Frontal cortex (tissue), 4 donors: ENCODE measurements around the gene ZNF136. TPM values are rescaled to one million over a fixed set of nuclear protein-coding genes. Genes with fewer than 3 reads are reported as not detected.

Source experiments
- DNase-seq, 2 donors: peaks; one replicate each; pipeline ENCODE4 v3.0.0; 2012; ENCODE audit warnings: low spot score in 2 of 2
- FAIRE-seq: peaks from 2 replicates; lab custom pipeline; 2012; peaks lifted over from hg19 to GRCh38; lab: Jason Lieb, UNC
- total RNA-seq: library from RNA; depleted of rRNA; stranded (reverse); fragments of >200 nt; gene quantifications from one replicate; pipeline ENCODE4 v1.2.3, GENCODE V29; 2014
- donor health status: control.
- donor health status: control.
- donor health status: control.

ZNF136 gene
- total RNA-seq, result 25.7 TPM

DNA sequence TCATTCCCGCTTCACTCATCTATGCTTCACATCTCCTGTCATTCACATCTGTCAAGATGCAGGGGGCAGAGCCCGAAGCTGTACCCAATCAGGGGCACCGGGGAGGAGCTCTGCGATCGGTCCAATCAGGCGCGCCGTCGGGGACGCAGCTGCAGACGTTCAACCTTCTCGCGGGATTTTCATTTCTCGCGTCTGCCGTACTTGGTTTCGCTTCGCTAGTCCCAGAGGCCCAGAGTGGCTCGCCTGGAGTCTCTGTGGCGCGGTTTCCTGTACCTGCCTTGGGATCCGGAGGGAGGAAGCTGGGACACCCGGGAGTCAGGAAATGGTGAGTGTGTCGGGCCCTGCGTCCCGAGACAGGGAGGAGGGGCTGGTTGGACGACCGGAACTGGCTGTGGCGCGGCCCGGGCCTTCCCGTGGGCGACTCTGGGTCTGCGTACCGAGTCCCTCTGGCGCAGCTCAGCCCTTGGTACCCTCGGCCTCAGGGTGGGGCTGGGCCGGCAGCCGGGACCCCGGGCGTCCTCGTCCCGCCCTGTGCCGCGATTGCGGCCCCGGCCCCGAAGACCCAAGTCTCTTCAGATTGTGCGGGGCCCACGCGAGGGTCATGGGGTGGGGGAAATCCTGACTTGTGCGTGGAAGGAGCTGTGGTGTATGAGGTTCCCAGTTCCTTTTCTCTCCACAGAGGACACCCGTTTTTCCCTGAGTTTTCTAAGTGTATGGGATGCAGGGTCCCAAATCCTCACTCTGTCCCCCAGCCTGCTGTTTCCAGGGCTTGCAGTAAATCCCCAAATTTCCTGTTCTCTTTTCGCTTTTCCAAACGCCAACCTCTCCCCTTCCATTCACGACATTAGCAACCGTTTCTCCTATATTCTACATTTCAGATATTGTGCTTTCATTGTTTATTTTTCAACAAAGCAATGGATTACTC lies at the start of gene ZNF136:
Gene ZNF136, plus strand, starts transcription at position 215 of the 925 bp plus-strand sequence. Its CDS starts 108 bp downstream, at position 323.
- peak; percentile 92 to 98 for DNase-seq
- no peak for FAIRE-seq

DNA sequence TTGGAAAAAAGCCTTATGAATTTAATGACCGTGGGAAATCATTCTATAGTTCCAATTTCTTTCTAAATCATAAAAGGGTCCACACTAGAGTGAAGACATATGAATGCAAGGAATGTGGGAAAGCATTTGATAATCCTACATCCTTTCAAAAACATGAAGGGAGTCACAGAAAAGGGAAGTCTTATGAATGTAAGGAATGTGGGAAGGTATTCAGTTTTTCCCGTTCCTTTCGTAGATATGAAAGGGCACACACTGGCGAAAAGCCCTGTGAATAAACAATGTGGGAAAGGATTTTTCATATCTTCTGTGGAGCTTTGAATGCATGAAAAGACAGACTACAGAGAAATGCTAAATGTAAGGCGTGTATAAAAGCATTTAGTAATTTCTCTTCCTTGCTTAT lies 49.8 kb upstream of the ZNF136 start:
- DNase-seq, result no peak
- FAIRE-seq, result no peak

DNA sequence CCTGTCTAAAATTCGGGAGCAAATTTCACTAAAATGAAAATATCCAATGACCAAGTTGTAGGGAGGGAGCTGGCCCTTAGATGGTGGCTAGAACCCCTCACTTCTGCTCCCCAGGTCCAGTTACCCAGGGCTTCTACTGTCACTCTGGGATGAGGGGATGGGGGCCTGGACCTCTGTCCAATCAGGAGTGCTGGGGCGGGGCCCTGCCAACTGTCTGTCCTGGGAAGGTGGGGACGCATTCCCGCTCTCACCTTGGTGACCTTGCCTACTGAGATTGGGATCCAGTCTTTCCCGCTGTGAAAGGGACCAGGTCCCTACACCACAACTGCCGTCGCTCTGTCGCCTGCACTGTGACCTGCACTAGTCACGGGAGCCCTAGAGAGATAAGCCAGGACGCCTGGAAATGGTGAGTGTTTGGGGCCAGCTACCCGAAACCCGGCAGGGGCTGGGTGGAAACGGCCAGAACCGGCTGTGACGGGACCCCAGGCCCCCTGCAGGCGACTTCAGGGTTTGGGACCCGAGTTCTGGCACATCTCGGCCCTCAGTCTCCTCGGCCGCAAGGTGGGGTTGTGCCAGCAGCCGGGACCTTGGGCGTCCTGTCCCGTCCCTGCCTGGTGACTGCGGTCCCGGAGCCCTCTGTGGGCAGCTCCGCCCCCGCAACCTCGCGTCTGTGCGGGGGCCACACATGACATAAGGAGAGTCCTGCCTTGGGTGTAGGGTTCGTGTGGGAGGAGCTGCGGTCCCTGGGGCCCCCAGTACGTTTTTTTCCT lies 45.5 kb upstream of the ZNF136 start:
- FAIRE-seq (no peak), DNase-seq (no peak)

DNA sequence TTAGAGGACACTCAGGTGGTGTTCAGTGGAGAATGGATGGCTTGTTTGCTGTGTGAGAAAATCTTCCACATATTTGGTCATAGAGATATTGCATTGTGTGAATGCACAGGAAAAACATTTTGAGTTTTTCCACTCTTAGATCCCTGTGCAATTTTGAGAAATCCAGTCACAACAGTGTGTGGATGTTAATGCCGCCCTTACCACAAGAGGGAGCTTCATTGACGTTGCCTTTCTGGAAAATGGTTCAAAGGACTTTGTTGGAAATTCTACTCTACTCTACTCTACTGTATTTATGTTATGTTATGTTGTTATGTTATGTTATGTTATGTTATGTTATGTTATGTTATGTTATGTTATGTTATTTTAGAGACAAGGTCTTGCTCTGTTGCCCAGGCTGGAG lies 36.2 kb upstream of the ZNF136 start:
- no peak for DNase-seq
- FAIRE-seq, result peak; percentile 87

DNA sequence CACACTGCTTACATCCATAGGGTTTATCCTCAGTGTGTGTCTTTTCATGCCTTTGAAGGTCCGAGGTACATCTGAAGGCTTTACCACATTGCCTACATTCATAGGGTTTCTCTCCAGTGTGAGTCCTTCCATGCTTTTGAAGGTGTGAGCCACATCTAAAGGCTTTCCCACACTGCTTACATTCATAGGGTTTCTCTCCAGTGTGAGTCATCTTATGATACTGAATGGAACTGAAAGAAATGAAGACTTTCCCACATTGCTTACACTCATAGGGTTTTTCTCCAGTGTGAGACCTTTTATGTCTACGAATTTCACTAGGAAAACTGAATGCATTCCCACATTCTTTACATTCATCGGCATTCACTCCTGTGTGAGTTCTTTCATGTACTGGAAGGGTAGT lies 29.8 kb upstream of the ZNF136 start:
- DNase-seq, result no peak
- FAIRE-seq, result no peak

DNA sequence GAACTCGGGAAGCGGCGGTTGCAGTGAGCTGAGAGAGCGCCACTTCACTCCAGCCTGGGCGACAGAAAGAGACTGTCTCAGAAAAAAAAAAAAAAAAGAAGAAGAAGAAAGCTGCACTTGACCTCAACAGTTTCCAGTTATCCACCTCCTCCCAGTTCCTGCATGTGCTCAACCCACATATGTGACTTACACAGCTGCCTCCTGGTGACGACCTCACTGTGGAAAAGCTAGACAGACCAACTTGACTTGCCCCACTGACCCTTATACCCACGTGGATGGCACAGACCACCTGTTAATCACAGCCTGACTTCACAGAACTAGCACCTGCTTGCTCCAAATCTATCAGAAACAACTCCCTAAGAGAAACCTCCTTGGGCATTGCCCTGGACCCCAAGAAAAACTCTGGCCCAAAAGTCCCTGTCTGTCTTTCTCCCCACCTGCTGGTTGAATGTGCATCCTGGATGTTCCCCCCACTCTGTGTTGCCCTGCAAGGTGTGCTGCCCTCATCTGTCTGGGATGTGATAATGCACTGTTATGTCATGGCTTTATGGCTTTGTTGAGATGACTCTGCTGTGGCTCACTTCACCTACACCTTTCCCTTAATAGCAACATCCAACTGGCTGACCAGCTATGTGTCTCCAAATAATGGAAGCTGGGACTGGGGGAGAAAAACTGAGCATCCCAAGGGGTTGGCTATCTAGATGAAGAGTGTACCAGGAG lies 25.5 kb upstream of the ZNF136 start:
- no peak for FAIRE-seq

DNA sequence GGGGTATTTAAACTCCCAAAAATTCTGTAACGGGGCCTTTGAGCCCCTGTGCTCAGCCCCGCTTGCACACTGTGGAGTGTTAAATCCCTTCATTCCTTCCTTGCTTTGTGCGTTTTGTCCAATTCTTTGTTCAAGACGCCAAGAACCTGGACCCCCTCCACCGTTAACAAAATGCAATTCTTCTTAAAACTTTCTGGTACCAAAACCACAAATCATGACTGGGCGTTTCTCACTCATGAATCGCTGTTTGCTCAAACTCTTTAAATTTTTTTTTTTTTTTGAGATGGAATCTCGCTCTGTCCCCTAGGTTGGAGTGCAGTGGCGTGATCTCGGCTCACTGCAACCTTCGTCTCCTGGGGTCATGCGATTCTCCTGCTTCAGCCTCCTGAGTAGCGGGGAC lies 23.6 kb upstream of the ZNF136 start:
- no peak for DNase-seq
- no peak for FAIRE-seq

More for the DNA sequence above, 25.5 kb upstream of the ZNF136 start:
- DNase-seq, result no peak

DNA sequence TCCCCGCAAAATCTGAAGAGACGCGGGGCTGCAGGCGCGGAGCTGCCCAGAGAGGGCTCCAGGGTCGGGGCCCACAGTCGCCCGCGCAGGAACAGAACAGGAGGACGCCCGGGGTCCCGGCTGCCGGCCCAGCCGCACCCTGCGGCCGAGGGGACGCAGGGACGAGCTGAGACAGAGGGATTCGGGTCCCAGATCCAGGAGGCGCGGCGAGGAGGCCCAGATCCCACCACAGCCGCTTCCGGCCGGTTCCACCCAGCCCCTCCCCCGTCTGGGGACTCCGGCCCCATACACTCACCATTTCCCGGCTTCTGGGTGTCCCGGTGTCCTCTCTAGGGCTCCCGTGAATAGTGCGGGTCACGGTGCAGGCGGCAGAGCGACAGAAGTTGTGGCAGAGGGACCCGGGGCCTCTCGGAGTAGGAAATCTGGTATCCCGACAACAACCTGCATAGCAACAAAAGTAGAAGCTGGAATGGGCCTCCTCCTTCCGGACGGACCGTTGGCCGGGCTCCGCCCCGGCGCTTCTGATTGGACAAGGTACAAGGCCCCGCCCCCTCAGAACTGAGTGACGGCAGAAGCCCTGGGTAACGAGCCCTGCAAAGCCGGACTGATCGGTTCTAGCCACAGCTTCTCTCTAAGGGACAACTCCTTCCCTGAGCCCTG lies 22.9 kb upstream of the ZNF136 start, which contains the start of gene ZNF20:
Gene ZNF20, minus strand, starts transcription at position 466 of the 660 bp plus-strand sequence. Its CDS starts 168 bp downstream, at position 298.
- DNase-seq (peak; percentile 95 to 97), FAIRE-seq (peak; percentile 34)

DNA sequence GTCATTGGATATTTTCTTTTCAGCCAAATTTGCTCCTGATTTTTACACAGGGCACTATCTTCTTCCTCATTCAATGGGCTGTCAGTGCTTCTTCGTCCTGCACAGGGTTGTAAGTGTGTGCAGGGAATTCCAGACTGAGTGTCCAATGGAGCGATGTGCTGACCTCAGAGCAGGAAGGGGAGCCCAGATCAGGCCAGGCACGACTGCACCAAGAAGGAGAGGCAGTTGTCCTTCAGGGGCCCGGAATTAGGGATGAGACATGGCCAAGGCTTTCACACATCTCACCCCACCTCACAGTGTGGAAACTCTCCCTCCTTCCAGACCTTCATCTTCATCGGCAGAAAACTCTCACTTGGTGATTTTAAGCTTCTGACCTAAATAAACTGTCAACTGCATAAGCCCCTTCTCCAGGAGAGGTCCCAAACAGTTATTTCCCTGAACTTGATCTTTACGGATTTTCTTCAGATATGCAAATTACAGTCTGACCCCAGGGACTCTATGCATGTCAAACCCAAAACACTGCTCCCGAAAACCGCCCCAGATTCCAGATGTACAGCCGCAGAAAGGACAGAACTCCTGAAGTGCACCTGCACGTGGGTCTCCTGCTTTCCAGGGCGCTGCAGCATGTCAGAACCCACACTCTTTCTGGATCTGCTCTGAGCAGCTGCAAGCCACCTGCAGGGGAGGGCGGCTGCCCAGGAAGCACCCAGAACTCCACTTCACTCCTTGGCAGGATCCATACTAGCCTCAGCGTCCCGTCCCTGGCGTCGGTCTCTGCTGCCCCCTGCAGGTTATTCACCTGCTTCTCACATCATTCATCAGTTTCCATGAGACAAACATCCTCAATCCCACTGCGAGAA lies 22.1 kb upstream of the ZNF136 start:
- FAIRE-seq (no peak), DNase-seq (peak; percentile 68 to 77)

DNA sequence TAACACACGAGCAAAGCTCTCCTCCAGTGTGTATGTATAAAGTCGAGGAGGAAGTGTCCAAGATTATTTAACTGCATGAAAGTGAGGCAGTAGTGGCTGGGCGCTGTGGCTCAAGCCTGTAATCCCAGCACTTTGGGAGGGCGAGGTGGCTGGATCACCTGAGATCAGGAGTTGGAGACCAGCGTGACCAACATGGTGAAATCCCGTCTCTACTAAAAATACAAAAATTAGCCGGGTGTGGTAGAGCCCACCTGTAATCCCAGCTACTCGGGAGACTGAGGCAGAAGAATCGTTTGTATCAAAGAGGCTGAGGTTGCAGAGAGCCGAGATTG lies 21.5 kb upstream of the ZNF136 start:
- no peak for FAIRE-seq
- no peak for DNase-seq

DNA sequence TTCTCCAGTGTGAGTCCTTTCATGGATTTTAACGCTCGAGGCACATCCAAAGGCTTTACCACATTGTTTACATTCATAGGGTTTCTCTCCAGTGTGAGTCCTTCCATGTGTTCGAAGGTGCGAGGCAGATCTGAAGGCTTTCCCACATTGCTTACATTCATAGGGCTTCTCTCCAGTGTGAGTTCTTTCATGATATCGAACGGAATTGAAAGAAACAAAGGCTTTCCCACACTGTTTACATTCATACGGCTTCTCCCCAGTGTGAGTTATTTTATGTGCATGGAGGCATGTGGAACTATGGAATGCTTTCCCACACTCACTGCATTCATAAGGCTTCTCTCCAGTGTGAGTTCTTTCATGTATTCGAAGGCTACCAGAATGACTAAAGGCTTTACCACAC lies 17.5 kb upstream of the ZNF136 start:
- DNase-seq, result no peak
- FAIRE-seq, result no peak

DNA sequence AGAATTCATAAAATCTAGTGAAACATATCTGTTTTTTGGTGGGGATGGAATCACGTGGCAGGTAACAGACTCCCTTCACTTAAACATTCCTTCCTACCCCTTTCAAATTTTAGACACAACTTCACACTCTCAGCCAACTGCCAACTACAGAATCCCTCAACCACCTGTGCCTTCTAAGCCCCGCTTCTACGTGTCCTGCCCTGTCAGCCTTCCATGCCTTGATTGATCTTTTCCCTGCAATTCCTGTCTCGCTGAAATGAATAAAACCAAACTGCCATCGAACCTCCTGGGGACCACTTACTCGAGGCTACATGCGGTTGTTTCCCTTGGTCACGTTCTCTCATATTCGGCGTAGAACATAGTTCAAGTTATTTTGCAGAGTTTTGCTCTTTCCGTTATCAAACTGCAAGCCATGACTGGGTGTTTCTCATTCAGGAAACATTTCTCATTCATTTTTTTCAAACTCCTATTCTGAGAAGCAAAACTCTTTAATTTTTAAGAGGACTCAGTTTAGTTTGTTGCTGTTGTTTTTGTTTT lies 7.5 kb upstream of the ZNF136 start:
- DNase-seq, result no peak

DNA sequence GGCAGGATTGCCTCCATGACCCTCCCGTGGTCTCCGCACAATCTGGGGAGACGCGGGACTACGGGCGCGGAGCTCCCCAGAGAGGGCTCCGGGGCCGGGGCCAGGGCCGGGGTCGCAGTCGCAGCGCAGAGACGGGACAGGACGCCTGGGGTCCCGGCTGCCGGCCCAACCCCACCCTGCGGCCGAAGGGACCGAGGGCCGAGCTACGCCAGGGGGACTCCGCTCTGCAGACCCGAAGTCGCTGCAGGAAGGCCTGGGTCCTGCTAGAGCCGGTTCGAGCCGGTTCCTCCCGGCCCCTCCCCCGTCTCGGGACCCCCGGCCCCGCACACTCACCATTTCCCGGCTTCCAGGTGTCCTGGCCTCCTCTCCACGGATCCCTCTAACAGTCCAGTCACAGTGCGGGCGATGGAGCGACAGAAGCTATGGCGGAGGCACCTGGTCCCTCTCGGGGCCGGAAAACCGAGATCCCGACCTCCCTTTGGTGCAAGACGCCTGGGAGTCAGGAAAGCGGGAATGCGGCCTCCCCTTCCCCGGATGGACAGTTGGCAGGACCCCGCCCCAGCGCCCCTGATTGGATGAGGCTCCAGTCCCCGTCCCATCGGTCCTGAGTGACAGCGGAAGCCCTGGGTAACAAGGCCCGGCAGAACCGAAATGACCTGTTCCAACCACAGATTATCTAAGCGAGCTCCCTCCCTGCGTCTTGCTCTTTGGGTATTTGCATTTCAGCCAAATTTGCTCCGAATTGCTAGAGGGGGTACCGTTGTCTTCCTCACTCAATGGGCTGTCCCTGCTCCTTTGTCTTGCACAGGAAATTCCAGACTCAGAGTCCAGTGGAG lies 6.5 kb upstream of the ZNF136 start, which contains the start of gene ZNF625:
Gene ZNF625, minus strand, starts transcription at position 512 of the 836 bp plus-strand sequence. Its CDS starts 176 bp downstream, at position 336.
- FAIRE-seq, result no peak

More for the DNA sequence above, 7.5 kb upstream of the ZNF136 start:
- FAIRE-seq, result no peak

DNA sequence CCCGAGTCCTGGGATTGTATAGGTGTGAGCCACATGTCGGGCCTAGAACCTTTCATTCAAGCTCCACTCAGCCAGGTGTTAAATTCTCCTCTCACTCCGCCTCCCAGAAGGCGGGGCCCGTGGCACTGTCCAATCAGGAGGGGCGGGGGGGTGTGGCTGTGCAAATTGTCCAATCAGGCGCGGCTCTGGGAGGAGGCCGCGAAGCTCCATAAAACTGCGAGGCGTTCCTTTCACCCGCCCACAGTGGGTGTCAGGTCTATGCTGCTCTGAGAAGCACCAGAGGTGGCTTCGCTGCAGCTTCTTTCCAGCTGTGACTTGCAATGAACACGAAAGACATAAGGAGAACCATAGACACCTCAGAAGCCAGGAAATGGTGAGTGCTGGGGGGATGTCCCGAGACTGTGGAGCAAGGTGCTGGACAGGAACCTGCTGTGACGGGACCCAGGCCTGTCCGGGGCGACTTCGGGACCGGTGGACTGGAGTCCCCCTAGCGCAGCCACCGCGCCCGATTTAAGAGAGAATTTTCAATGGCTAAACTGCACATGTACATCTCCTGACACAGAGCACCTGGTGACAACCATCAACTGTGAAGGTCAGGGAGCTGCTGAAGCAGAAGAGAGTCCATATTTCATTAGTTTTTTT lies 3.0 kb upstream of the ZNF136 start:
- FAIRE-seq (no peak), DNase-seq (no peak)

More for the DNA sequence above, 6.5 kb upstream of the ZNF136 start, which contains the start of gene ZNF625:
- peak; percentile 79 to 87 for DNase-seq

DNA sequence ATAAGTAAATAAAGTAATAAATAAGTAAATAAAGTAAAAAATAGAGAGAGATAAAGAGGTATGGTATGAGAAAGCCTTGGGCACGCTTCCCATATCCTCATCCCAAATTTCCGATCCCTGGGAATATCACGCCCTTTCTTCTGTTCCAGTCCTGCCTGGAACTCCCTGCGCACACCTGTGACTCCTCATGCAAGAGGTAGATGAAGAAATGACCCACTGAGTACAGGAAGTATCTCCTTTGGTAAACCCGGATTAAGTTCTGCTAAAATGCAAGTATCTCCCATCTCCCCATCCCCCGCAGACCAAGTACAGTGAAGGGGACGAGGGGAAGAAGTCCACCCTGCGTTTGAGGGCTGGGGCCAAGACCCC lies 399 bp upstream of the ZNF136 start:
- peak in 1 of 2 donors; percentile 31 for DNase-seq
- no peak for FAIRE-seq

DNA sequence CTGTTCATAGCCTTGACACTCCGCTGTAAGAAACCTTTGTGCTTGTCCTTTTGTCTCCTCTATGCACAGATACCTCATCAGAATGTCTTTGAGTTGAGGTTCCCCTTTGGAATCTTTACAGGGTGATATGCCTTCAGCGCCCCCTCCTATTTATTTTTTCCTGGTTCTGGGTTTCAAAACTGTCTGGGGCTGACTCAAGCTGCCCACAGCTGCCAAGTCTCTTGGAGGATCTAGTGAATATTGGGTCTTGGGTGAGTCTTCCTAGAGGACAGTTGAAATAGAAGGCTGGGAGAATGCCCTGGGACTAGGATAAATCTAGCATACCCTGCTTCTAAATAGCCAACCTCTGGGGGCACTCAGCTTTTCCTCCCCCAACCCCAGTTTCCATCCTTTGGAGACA lies 930 bp downstream of the ZNF136 start:
- DNase-seq (no peak), FAIRE-seq (no peak)

DNA sequence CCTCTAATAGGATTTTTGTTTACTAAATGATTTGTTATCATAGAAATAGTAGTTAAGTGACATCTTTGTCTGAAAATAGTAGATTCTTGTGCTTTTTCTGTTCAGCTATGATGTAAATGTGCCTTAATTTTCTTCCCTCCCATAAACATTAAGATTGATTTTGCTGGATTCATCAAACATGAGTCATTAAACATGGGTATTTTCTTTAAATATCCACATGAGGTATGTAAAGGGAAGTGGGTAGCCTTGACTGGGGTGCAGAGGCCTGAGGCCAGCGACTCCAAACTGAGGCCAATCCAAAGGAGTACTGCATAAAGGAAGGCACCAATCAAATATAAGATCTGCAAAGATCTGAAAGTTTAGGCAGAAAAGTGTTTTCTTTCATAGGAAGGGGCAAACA lies 3.7 kb downstream of the ZNF136 start:
- DNase-seq, result no peak
- no peak for FAIRE-seq
